Pancreas (tissue), 10 donors: ENCODE data around the gene SPARC. TPM values are rescaled to one million over a fixed set of nuclear protein-coding genes. Genes with fewer than 3 reads are reported as not detected.

Experiments
- ATAC-seq, 4 donors: fragments of 200-7000 bp; cut with Tn5 transposase; one replicate each; pipeline versions ENCODE4 v1.8.0 to v1.9.1; 2020; ENCODE audit warnings: mild to moderate bottlenecking in 4 of 4, moderate library complexity in 4 of 4
- DNase-seq, 6 donors: peaks; one replicate each; pipeline ENCODE4 v3.0.0-alpha.2; 2020
- FAIRE-seq: peaks from 2 replicates; lab custom pipeline; 2012; peaks lifted over from hg19 to GRCh38; lab: Jason Lieb, UNC
- H3K27ac ChIP-seq, 4 donors: fragments of 200-600 bp; sonication (generic); 1 replicate in 3 of 4; 2 replicates in 1 of 4; pipeline versions ENCODE4 v1.5.0 to v1.8.0; 2020
- H3K27me3 ChIP-seq, 4 donors: fragments of 200-600 bp; one replicate each; pipeline ENCODE4 v1.8.0; 2021
- H3K36me3 ChIP-seq, 3 donors: fragments of 200-600 bp; sonication (generic) in 1 of 3; one replicate each; pipeline versions ENCODE4 v1.5.0 to v1.8.0; 2020 to 2021
- H3K4me1 ChIP-seq, 3 donors: fragments of 200-600 bp; one replicate each; pipeline ENCODE4 v1.8.0; 2021
- H3K4me3 ChIP-seq, 4 donors: fragments of 200-600 bp; sonication (generic) in 2 of 4; one replicate each; pipeline versions ENCODE4 v1.5.0 to v1.8.0; 2020 to 2021
- H3K9me3 ChIP-seq, 4 donors: fragments of 200-600 bp; one replicate each; pipeline ENCODE4 v1.8.0; 2021
- CTCF ChIP-seq, 4 donors: fragments of 200-600 bp; sonication (generic) in 3 of 4; IDR thresholded peaks; one replicate each; pipeline versions ENCODE4 v1.5.0 to v1.8.0; 2021; ENCODE audit warnings: antibody characterized with exemption in 4 of 4
- WGBS, 2 donors: extraction: QIAGEN DNeasy Blood & Tissue Kit; methylation state at CpG; one replicate each; pipeline ENCODE4 v1.1.7; 2013; 5-methylcytosine and 5-hydroxymethylcytosine counted together
- intact Hi-C, 3 donors: fragments of 100-400 bp; cut with DNase I; formaldehyde crosslinking; loops; one replicate each; pipeline versions ENCODE4 v1.11.1 to v1.14.2; 2022
- polyA plus RNA-seq, 2 donors: library from polyadenylated mRNA; stranded (reverse); fragments of 200-250 nt; gene quantifications; one replicate each; pipeline ENCODE4 v1.2.3, GENCODE V29; 2013
- total RNA-seq, 6 donors: library from RNA; stranded (reverse); fragmentation: NEBNext Ultra II Directional in 4 of 6; extraction: Animal tissue kit (Norgen Biotek cat#: 25700) in 4 of 6; gene quantifications; one replicate each; pipeline versions ENCODE4 v1.2.1 to v1.2.4, GENCODE V29; 2021 to 2023
- donor health status: healthy with polysubstance abuse.
- donor health status: DM: no; HTN: no; CAD: no; lungs with moderate emphysema.
- donor health status: DM: no; HTN: no; CAD: no.
- donor health status: control.
- donor health status: control.
- donor health status: Bipolar disorder and iron deficiency.
- donor health status: DM: yes; HTN: yes; CAD: no.
- donor health status: DM: no; HTN: no; CAD: no.
- donor health status: DM: no; HTN: no; CAD: no.
- donor health status: DM: yes; HTN: yes; CAD: no.

The SPARC gene
- total and polyA plus RNA-seq, 8 donors, result 27.2 to 608 (median 60.7) TPM

DNA sequence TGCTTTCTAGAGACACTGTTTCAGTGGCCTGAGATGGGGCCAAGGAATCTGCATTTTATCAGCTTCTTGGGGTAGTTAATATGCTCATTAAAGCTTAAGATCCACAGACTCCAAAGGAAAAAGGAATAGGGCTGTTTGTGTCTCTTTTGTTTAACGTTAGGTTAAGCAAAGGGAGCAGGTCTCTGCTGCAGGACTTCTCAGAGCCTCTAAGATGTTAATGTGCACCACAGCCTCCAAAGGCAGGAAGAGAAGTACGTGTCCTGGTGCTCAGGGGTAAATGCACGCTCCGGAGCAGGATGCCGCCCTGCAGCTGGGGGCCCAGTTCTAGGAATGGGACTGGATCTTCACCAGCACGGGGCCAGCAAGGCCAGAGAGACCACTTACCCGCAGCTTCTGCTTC, 19.6 kb downstream of the SPARC start:
- TF ChIP-seq CTCF (IDR thresholded peaks at IDR 0.05), result no peak
- Histone ChIP-seq H3K27ac (no peak overlapping the region), H3K36me3 (no peaks in the 10 kb centered on the region), H3K4me1 (peaks cover 0 to 9% (median 0%) of the 10 kb centered on the region in 3 donors), H3K9me3 (no peaks in the 10 kb centered on the region), H3K4me3 (no peak overlapping the region), H3K27me3 (no peaks in the 10 kb centered on the region)
- intact Hi-C loops, result no loop called here
- 79 to 85% methylated on average over 7 of the region's 7 CpGs for WGBS, 2 donors
- FAIRE-seq, result no peak
- no peak for ATAC-seq
- no peak for DNase-seq

DNA sequence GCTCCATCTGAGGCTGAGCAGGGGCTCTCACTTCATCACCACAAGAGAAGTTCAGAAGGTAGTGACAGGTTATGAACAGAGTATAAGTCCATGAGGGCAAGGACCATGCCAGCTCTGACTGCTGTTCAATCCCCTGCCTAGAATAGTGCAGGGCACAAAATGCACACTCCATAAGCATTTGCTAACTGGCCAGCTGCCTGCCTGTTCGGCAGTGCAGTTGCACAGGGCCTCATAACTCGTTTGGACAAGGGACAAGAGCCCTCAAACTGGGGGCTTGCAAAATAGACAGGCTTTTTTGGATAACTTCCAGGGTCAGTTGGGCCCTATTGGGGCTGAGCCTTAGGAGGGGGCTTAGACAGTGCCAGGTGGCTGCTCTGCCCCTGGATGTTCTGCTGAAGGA, 21.1 kb downstream of the SPARC start:
- DNase-seq (no peak), FAIRE-seq (no peak), ATAC-seq (no peak)
- WGBS, 2 donors, result 10 to 36% methylated on average over 2 of the region's 2 CpGs
- no peaks in the 10 kb centered on the region for H3K9me3 ChIP-seq
- H3K27ac ChIP-seq, result no peak overlapping the region
- no peak for TF ChIP-seq CTCF (IDR thresholded peaks at IDR 0.05)
- intact Hi-C loops, result no loop called here
- peaks cover 0 to 7% (median 0%) of the 10 kb centered on the region in 3 donors for H3K4me1 ChIP-seq
- H3K4me3 ChIP-seq, result no peak overlapping the region
- H3K27me3 ChIP-seq, result no peaks in the 10 kb centered on the region
- H3K36me3 ChIP-seq, result no peaks in the 10 kb centered on the region

DNA sequence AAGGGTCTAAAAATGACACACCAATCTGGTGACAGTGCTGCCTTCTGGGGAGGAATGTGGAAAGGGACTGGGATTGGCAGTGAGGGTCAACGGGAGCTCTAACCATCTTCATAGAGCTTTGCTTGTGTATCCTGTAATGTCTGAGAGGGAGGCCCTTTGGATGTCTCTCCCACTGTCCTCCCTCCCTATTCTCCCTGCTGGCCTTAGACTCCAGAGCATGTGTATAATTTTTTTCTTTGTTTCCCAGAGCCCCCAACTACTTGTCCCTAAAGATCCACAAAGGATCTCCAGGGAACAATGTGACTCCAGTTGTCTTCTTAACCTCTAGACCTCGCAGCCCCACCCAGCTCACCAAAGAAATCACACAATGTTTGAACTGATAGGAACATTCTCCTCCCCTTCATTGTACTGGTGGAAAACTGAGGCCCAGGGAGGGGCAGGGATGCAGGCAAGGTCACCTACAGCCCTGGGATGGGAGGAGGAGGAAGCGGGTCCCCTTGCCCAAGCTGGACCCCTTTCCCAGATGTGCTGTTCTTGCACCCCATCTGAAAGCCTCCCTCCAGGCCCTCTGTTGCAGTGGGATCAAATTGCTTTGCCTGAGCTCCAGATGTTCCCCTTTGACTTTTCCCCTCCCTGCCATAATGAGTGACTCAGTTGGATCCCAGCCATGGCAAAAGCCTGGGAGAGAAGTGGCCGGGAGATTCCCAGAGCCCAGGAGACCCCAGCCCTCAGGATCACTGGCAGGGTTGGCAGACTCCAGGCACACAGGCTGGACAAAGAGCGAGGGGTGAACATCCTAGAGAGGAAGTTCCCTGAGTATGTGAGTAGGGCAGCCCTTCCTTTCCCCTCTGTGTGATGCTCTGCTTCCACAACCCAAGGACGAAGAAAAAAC, 21.8 kb downstream of the SPARC start:
- WGBS, 2 donors, result 65 to 72% methylated on average over 6 of the region's 6 CpGs
- peak in 1 of 4 donors; percentile 17 for ATAC-seq
- no peak for TF ChIP-seq CTCF (IDR thresholded peaks at IDR 0.05)
- intact Hi-C loops, result no loop called here
- no peak for FAIRE-seq
- Histone ChIP-seq H3K27ac (no peak overlapping the region), H3K4me1 (peaks cover 0 to 3% (median 0%) of the 10 kb centered on the region in 3 donors), H3K9me3 (no peaks in the 10 kb centered on the region), H3K4me3 (no peak overlapping the region), H3K36me3 (no peaks in the 10 kb centered on the region), H3K27me3 (no peaks in the 10 kb centered on the region)
- DNase-seq, result no peak

DNA sequence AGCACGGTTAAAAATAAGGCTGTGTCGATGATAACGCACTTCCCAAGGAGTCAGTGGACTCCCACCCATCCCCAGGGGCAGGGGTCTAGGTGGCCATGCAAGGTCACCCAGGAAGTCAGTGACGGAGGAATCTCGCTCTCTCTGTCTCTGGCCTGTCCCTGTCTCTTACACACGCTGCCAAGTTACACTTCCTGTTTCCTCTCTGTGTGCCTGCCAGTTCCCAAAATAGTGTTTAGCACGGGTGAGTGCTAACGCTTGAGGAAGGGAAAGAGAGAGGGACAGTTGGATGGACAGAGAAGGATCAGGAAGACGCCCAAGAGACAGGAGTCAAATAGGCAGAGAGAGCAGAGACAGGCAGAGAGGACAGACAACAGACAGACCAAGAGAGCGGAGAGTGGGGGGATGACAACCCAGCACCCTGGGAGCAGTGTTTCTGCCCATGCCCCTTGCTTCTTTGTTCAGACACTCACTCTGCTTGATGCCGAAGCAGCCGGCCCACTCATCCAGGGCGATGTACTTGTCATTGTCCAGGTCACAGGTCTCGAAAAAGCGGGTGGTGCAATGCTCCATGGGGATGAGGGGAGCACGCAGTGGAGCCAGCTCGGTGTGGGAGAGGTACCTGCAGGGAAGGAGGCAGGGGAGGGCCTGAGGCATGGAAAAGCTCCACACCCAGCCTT, 23.0 kb downstream of the SPARC start:
- ATAC-seq (peak in 3 of 4 donors; percentile 35 to 62 (median 57)), DNase-seq (no peak), FAIRE-seq (no peak)
- no peaks in the 10 kb centered on the region for H3K36me3 ChIP-seq
- H3K27me3 ChIP-seq, result peaks cover 0 to 6% (median 0%) of the 10 kb centered on the region in 4 donors
- H3K9me3 ChIP-seq, result no peaks in the 10 kb centered on the region
- intact Hi-C loops, result no loop called here
- peak overlapping the region in 1 of 4 donors; percentile 8 for H3K27ac ChIP-seq
- no peaks in the 10 kb centered on the region for H3K4me1 ChIP-seq
- no peak for TF ChIP-seq CTCF (IDR thresholded peaks at IDR 0.05)
- H3K4me3 ChIP-seq, result no peak overlapping the region
- WGBS, 2 donors, result 50 to 65% methylated on average over 17 of the region's 17 CpGs
